Astrocyte of the cerebellum (primary cell): ENCODE measurements around the gene PTPRK.

Experiments
- DNase-seq: peaks from one replicate; pipeline ENCODE4 v3.0.0-alpha.2; 2011; ENCODE audit warnings: low read depth
- H3K4me3 ChIP-seq: 2 replicates; pipeline ENCODE4 v1.5.1; 2011; ENCODE audit warnings: mild to moderate bottlenecking, low read depth, low read length, moderate library complexity
- in situ Hi-C: cut with HindIII; loops from 2 replicates; pipeline ENCODE4 v1.10.0; 2017; ENCODE audit warnings: low sequenced_read_pairs
- TF ChIP-seq, protein P1 (sequence below): IDR thresholded peaks from 2 replicates; pipeline ENCODE4 v1.5.1; 2012; ENCODE audit warnings: low read length, low read depth, moderate library complexity, mild to moderate bottlenecking; ENCODE audit errors: missing control alignments

Gene PTPRK

DNA sequence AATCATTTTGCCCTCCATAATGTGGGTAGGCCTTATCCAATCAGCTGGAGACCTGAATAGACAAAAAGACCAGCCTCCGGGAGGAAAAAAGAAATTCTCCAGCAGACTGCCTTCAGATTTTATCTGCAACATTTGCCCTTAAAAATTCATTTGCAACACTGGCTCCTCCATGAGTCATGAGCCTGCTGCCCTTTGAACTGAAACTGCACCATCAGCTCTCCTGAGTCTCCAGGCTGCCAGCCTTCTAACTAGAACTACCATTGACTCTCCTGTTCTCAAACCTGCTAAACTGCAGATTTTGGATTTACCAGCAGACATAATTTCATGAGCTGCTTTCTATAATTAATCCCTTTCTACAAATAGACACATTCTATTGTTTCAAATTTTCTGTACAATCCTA lies 395.7 kb downstream of the PTPRK start:
- no peak overlapping the region for H3K4me3 ChIP-seq
- DNase-seq = no peak
- in situ Hi-C loops = no loop called here
- TF ChIP-seq, protein P1, sequence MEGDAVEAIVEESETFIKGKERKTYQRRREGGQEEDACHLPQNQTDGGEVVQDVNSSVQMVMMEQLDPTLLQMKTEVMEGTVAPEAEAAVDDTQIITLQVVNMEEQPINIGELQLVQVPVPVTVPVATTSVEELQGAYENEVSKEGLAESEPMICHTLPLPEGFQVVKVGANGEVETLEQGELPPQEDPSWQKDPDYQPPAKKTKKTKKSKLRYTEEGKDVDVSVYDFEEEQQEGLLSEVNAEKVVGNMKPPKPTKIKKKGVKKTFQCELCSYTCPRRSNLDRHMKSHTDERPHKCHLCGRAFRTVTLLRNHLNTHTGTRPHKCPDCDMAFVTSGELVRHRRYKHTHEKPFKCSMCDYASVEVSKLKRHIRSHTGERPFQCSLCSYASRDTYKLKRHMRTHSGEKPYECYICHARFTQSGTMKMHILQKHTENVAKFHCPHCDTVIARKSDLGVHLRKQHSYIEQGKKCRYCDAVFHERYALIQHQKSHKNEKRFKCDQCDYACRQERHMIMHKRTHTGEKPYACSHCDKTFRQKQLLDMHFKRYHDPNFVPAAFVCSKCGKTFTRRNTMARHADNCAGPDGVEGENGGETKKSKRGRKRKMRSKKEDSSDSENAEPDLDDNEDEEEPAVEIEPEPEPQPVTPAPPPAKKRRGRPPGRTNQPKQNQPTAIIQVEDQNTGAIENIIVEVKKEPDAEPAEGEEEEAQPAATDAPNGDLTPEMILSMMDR = no peak

DNA sequence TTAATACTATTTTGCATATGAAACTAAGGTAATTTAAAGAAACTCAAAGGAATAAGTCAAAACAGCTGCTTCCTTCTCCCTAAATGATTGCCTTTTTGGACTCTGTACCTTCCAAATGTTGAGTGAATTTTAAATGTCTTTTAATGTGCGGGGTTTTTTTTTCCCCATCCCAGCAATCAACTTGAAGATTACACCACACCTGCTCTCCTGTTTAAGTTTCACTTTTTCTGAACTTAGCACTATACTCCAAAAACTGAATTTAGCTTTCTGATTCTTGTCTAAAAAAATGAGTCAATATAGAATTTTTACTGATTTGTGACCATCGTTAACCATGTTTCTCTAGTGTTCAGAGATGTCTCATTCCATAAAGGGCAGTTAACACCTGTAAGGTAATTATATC lies 398.8 kb downstream of the PTPRK start:
- no peak for DNase-seq
- in situ Hi-C loops = no loop called here
- no peak overlapping the region for H3K4me3 ChIP-seq
- TF ChIP-seq, protein P1 = no peak

DNA sequence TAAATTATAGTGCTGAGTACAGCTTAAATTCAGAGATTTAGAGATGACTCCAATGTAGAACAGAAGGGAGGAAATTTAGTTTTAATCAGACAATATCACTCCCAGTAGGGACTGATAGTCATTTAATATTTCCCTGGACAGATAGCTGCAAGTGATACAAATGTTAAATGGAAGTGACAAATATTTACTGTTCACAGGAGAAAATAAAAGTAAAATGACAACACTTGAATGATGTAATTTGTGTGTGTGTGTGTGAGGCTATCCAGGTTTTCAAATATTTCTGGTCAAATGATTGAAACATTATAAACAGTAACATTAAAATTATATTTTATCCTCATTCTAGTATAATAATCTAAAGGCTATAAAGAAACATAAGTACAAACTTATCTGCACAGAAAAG lies 399.2 kb downstream of the PTPRK start:
- DNase-seq = no peak
- in situ Hi-C loops = no loop called here
- no peak overlapping the region for H3K4me3 ChIP-seq
- TF ChIP-seq, protein P1 = no peak

DNA sequence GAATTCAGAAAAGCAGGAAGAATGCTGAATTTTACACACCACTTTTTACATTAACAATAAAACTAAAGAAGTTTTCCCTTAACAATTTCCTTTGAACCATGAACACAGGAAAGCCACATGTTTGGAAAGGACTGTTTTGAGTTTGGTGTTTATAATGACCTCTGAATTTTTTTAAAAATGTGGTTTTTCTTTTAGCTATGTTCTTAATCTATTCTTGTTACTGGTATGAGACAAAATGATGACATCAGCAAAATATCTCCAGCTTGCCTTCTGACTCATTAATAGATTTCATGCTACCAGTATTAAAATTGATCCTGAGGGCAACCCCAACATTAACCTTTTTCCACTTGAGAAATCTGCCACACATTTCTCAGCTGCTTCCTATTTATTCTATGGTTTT lies 402.0 kb downstream of the PTPRK start:
- TF ChIP-seq, protein P1 = no peak
- no peak overlapping the region for H3K4me3 ChIP-seq
- peak; percentile 87 for DNase-seq
- in situ Hi-C loops = no loop called here

DNA sequence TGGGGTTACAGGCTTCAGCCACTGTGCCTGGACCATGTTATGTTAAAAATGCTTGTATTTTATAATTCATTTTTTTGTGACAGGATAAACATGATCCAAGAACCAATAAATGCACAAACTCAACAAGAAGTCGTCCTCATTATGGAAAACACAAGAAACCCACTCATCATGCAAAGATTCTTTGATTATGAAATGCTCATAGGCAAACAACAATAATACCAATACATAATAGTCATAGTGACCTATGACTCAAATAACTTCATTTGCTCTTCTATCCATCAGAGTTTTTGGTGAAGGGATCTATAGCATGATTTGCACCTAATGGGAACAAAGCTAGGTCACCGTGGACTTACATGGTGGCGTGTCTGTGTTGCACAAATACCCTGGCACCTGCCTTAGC lies 402.5 kb downstream of the PTPRK start:
- in situ Hi-C loops = no loop called here
- H3K4me3 ChIP-seq = no peak overlapping the region
- no peak for DNase-seq
- TF ChIP-seq, protein P1 = no peak

DNA sequence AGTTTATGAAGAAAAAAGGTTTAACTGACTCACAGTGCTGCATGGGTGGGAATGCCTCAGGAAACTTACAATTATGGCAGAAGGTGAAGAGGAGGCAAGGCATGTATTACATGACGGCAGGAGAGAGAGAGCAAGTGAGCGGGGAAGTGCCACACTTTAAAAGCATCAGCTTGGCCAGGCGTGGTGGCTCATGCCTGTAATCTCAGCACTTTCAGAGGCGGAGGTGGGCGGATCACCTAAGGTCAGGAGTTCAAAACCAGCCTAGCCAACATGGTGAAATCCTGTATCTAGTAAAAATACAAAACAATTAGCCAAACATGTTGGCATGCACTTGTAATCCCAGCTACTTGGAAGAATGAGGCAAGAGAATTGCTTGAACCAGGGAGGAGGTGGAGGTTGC lies 406.2 kb downstream of the PTPRK start:
- no peak for DNase-seq
- TF ChIP-seq, protein P1 = no peak
- in situ Hi-C loops = no loop called here
- no peak overlapping the region for H3K4me3 ChIP-seq

DNA sequence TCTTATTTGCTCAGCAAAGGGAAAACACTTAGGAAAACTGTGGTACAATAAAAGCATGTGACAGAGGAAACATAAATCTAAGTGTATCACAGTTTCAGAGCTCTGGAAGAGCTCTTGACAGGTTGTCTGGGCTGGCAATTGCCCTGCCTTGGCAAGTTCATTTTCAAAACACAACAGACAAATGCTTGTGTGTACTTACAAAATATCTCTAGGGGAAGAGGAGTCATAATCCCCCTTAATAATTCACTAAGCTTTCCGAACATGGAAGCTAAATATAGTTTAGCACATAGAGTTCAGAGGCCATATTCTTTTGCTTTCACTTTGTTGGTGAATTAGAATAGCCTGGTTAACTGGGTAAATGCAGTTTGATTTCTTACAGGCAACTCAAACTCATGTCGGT lies 407.9 kb downstream of the PTPRK start:
- in situ Hi-C loops = no loop called here
- DNase-seq = no peak
- H3K4me3 ChIP-seq = no peak overlapping the region
- TF ChIP-seq, protein P1 = no peak
